ENCODE results near the gene SLC16A12. TPM values are rescaled to one million over a fixed set of nuclear protein-coding genes. Genes with fewer than 3 reads are reported as not detected.

SLC16A12 gene
- total RNA-seq, 1 donor from 2014 or later: 1.3 TPM

DNA sequence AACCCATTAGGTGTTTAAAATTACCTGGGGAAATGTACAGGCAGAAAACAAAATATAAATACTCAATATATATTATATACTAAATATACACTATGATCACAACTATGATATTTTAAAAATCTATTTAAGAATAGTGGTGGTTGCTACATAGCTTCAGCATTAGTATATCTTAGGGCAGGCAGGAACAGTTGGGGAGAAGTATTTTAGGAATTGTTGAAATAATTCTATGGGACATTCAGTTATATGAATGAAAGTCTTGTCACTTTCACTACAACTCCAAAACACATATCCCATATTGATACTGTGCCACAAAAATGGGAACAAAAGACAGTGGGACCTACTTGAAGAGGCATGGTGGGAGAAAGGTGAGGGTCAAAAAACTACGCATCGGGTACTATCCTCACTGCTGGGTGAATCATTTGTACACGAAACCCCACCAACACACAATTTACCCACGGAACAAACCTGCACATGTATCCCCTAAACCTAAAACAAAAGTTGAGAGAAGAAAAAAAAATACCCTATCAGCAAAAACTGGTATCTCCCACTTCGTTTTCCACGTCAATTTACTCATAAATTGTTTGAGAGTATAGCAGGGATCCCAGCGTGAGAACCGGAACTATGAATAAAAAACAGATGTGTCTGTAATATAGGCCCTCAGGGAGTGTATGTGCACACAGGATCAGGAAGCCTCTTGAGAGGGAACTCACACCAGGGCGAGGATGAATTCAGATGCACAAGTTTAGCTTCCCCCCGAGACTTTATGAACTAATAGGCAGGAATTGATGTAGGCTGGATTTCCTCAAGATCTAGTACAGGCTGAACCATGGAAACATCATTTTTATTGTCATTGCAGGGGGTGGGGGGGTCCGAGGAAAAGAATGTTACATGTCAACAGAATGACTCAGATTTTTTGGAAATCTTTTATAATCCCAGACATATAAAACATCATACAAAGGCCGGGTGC is 16.2 kb downstream of the SLC16A12 start:
- intact Hi-C loops (cut with DNase I): loop anchor here (5.0 kb wide), 1 partner anchor 37 kb away; no protein-coding TSS in a partner anchor
- ATAC-seq (ENCODE audit: poor library complexity) (peak; percentile 59), DNase-seq (peak; percentile 46)

DNA sequence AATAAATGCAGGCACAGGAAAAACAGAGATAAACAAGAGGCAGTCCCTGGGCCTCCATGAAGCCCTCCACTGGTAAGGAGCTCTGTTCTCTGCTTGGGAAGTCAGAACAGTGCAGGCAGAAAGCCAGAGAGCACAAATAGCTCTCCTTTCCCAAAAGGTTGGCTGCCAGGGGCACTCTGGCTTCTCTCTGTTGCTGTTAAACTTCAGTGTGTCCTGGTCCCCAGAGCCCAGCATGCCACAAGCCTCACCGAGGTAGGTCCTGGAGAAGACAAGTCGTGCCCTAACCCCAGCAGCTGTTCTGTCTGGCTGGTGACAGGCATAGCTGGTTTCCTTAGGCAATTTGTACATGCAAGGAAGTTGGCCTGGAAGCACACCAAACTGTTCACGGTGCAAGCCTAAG is 17.3 kb downstream of the SLC16A12 start:
- intact Hi-C loops (cut with DNase I): loop anchor here (5.0 kb wide), 1 partner anchor 36 kb away; no protein-coding TSS in a partner anchor
- peak; percentile 29 for ATAC-seq (ENCODE audit: poor library complexity)
- peak; percentile 48 for DNase-seq

- DNase-seq: peak; percentile 72
- intact Hi-C loops (cut with DNase I): loop anchor here (5.0 kb wide), 1 partner anchor 34 kb away; no protein-coding TSS in a partner anchor
- ATAC-seq (ENCODE audit: poor library complexity): peak; percentile 69
These were observed 19.1 kb downstream of the SLC16A12 start for GRCh38 chr10:89516149-89516832.

GRCh38 chr10:89515031-89515841 is 20.2 kb downstream of the SLC16A12 start:
- intact Hi-C loops (cut with DNase I): loop anchor here (5.0 kb wide), 1 partner anchor 33 kb away; no protein-coding TSS in a partner anchor
- DNase-seq (no peak), ATAC-seq (ENCODE audit: poor library complexity) (peak; percentile 75)

- intact Hi-C loops (cut with DNase I): no loop called here
- no peak for ATAC-seq (ENCODE audit: poor library complexity)
- no peak for DNase-seq
These were observed 22.2 kb downstream of the SLC16A12 start for GRCh38 chr10:89513206-89513605.

DNA sequence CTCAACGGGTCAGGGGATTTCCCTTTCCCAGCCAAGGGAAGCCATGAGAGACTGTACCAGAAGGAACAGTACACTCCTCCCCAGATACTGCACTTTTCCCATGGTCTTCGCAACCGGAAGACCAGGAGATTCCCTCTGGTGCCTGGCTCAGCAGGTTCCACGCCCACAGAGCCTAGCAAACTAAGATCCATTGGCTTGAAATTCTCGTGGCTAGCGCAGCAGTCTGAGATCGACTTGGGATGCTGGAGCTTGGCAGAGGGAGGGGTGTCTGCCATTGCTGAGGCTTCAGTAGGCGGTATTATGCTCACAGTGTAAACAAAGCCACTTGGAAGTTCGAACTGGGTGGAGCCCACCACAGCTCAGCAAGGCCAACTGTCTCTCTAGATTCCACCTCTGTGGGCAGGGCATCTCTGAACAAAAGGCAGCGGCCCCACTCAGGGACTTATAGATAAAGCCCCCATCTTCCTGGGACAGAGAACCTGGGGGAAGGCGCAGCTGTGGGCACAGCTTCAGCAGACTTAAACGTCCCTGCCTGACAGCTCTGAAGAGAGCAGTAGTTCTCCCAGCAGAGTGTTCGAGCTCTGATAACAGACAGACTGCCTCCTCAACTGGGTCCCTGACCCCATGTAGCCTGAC is 29.6 kb downstream of the SLC16A12 start:
- no peak for ATAC-seq (ENCODE audit: poor library complexity)
- intact Hi-C loops (cut with DNase I): no loop called here

DNA sequence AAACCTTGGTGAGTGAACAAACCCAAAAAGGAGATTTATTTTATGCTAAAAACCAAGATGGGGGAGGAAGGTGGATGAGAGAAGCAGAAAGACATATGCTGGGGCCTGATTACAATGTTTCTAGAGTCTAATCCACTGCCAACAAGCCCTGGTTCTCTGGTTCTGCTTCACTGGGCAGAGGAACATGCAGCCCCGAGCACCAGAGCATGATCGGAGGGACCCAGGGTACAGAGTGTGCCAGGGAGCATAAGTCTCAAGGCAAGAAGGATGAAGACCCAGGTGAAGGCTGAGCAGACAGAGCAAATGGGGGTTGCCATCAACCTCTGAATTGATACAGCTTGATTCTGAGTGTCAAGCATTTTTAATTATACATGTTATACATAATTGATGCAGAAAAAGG is 30.7 kb downstream of the SLC16A12 start:
- DNase-seq: no peak
- intact Hi-C loops (cut with DNase I): no loop called here
- ATAC-seq (ENCODE audit: poor library complexity): no peak

More for the DNA sequence above, 29.6 kb downstream of the SLC16A12 start:
- DNase-seq: no peak

DNA sequence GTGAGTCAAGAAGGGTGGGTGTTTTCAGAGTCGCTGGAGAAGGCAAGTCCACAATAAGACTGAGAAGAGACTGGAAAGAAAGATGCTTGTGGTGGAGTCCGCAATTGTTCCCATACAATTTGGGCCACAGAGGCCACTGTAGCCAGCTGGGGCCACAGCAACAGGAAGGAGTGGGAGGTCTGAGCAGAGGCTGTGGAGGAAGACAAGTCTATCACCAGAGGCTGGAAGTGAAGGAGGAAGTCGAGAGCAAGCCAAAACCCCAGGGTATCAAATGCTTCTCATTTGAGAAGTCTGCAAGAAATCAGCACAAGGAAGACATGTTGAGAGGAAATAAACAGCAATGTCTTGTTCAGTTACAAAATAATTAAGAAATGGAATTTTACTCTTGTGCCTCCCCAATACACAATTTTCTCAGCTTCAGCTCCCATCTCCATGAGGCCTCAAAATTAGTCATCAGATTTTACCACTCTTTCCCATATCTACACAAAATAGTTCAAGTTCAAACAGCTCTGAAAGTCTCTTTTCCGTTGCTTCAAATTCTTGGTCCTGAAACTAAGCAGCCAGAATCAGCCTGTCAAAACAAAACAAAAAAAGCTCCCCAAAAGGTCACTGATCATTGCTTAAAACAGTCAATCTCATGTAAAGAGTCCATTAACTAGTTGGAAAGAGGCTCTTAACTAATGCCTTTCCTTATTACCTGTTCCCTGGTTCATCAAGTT is 31.6 kb downstream of the SLC16A12 start:
- ATAC-seq (ENCODE audit: poor library complexity) (no peak), DNase-seq (no peak)
- intact Hi-C loops (cut with DNase I): no loop called here

GRCh38 chr10:89503151-89503550 is 32.2 kb downstream of the SLC16A12 start:
- intact Hi-C loops (cut with DNase I): no loop called here
- DNase-seq: no peak
- ATAC-seq (ENCODE audit: poor library complexity): no peak

GRCh38 chr10:89502549-89502948 is 32.8 kb downstream of the SLC16A12 start:
- ATAC-seq (ENCODE audit: poor library complexity): peak; percentile 25
- no peak for DNase-seq
- intact Hi-C loops (cut with DNase I): no loop called here

DNA sequence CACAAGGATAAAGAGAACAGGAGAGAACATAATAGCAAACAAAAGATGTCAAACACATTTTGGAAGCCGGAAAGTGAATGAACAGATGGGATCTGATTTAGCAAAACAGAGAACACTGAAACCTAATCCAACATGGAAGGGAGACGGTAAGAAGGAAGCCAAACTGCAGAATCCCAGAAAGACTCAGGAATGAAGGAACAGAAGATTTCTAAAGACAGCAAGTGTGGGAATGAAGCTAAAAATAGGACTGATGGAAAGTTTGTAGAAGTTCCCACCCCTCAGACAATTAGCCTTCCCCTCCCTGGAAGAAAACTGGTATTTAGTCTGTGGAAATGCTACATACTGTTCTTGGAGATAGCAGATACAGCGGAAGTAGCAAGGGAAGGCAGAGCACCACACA is 40.8 kb downstream of the SLC16A12 start:
- DNase-seq (no peak), ATAC-seq (ENCODE audit: poor library complexity) (peak; percentile 49)
- intact Hi-C loops (cut with DNase I): no loop called here

DNA sequence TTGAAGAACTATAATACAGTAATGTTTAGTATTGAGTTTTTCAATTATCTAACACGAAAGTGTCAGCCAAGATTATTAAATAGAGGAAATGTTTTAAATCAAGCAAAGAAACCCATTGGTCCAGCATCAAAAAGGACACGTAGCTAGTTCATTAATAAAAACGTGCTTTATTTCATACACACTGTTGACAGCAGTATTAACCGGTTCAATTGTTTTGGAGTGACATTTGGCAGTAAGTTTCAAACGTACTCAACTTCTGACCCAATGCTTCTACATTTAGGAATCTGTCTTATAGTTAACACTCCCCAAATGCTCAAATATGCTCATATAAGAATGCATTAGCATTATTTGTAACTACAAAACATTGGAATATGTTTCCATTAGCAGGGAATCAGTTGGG is 41.3 kb downstream of the SLC16A12 start:
- DNase-seq (no peak), ATAC-seq (ENCODE audit: poor library complexity) (peak; percentile 61)
- intact Hi-C loops (cut with DNase I): no loop called here

GRCh38 chr10:89491932-89492331 is 43.5 kb downstream of the SLC16A12 start:
- ATAC-seq (ENCODE audit: poor library complexity): no peak
- no peak for DNase-seq
- intact Hi-C loops (cut with DNase I): no loop called here

GRCh38 chr10:89490596-89491335 is 44.6 kb downstream of the SLC16A12 start:
- no peak for ATAC-seq (ENCODE audit: poor library complexity)
- no peak for DNase-seq
- intact Hi-C loops (cut with DNase I): no loop called here

DNA sequence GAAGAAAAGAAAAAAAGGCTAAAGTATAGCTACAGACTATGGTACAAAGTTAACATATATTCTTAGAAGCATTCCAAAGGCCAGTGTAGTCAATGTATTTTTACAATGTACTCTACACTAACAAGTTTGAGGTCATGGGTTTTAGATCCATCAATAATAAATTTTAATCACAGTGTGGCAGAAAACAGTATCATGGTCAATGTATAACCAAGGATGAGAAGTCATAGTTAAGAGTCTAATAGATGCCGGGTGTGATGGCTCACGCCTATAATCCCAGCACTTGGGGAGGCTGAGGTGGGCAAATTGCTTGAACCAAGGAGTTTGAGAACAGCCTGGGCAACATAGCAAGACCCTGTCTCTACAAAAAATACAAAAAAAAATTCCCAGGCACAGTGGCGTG is 53.1 kb downstream of the SLC16A12 start:
- intact Hi-C loops (cut with DNase I): loop anchor here (5.0 kb wide), 1 partner anchor 35 kb away; no protein-coding TSS in a partner anchor
- DNase-seq (no peak), ATAC-seq (ENCODE audit: poor library complexity) (no peak)

GRCh38 chr10:89481662-89482061 is 53.7 kb downstream of the SLC16A12 start:
- ATAC-seq (ENCODE audit: poor library complexity) (peak; percentile 59), DNase-seq (no peak)
- intact Hi-C loops (cut with DNase I): loop anchor here (5.0 kb wide), 1 partner anchor 36 kb away; no protein-coding TSS in a partner anchor
